IMR-90 (cell line): Measurements from ENCODE around the gene SRXN1. TPM values are rescaled to one million over a fixed set of nuclear protein-coding genes. Genes with fewer than 3 reads are reported as not detected.

Experiments used
- ATAC-seq: fragments of 200-7000 bp; cut with Tn5 transposase; 2 replicates; pipeline ENCODE4 v1.9.1; 2020; ENCODE audit warnings: low read depth, mild to moderate bottlenecking, moderate library complexity
- BruUV-seq: library from RNA; stranded (reverse); fragments of 400-500 nt; replicated peaks from 2 replicates; lab custom pipeline; 2021; lab: Mats Ljungman, UMichigan
- CTCF ChIA-PET: fragments of 300-600 bp; formaldehyde crosslinking; extraction: SDS; loops from one replicate; lab custom pipeline; 2021; ENCODE audit warnings: antibody characterized with exemption; lab: Yijun Ruan, JAX
- POLR2A ChIA-PET: fragments of 300-600 bp; sonication (Branson Sonifier 250); formaldehyde crosslinking; loops from one replicate; lab custom pipeline; 2022; ENCODE audit warnings: antibody characterized with exemption; ENCODE audit not compliant: unreplicated experiment; lab: Charles Lee
- DNase-seq: peaks from one replicate; pipeline ENCODE4 v3.0.0; 2013
- H2AFZ ChIP-seq: replicated peaks from 2 replicates; pipeline ENCODE3; 2013; ENCODE audit warnings: low read length, mild to moderate bottlenecking; ENCODE audit not compliant: poor library complexity
- H2AK5ac ChIP-seq: 2 replicates; pipeline ENCODE4 v1.6.1; 2013; ENCODE audit warnings: low read depth, low read length, inconsistent platforms
- H2AK9ac ChIP-seq: replicated peaks from 2 replicates; pipeline ENCODE3; 2013; ENCODE audit warnings: mild to moderate bottlenecking, low read depth, low read length, moderate library complexity; ENCODE audit not compliant: poor library complexity
- H2BK120ac ChIP-seq: 2 replicates; pipeline ENCODE4 v1.6.1; 2013; ENCODE audit warnings: low read depth, low read length, inconsistent platforms
- H2BK15ac ChIP-seq: 3 replicates; pipeline ENCODE4 v1.6.1; 2013; ENCODE audit warnings: low read depth, low read length, inconsistent platforms
- H2BK20ac ChIP-seq: 2 replicates; pipeline ENCODE4 v1.6.1; 2013; ENCODE audit warnings: low read depth, mild to moderate bottlenecking, inconsistent platforms, low read length, moderate library complexity
- H2BK5ac ChIP-seq: 2 replicates; pipeline ENCODE4 v1.6.1; 2013; ENCODE audit warnings: mild to moderate bottlenecking, low read depth, low read length, inconsistent platforms; ENCODE audit not compliant: poor library complexity, severe bottlenecking
- H3K14ac ChIP-seq: replicated peaks from 2 replicates; pipeline ENCODE4 v1.6.1; 2013; ENCODE audit warnings: low read depth, low read length, inconsistent platforms
- H3K18ac ChIP-seq: 2 replicates; pipeline ENCODE4 v1.6.1; 2013; ENCODE audit warnings: low read depth, low read length, control low read depth
- H3K23ac ChIP-seq: 2 replicates; pipeline ENCODE4 v1.6.1; 2013; ENCODE audit warnings: low read depth, low read length, inconsistent platforms
- H3K27ac ChIP-seq: 2 replicates; pipeline ENCODE4 v1.5.1; 2013; ENCODE audit warnings: mild to moderate bottlenecking, control low read depth, low read length; ENCODE audit not compliant: insufficient read depth
- H3K27me3 ChIP-seq: 2 replicates; pipeline ENCODE4 v1.6.1; 2013; ENCODE audit warnings: low read length; ENCODE audit not compliant: control insufficient read depth, insufficient read depth
- H3K36me3 ChIP-seq: 2 replicates; pipeline ENCODE4 v1.6.1; 2013; ENCODE audit warnings: low read length, mixed read lengths; ENCODE audit not compliant: control insufficient read depth, insufficient read depth
- H3K4ac ChIP-seq: 2 replicates; pipeline ENCODE4 v1.6.1; 2013; ENCODE audit warnings: low read depth, low read length, inconsistent platforms
- H3K4me1 ChIP-seq: 2 replicates; pipeline ENCODE4 v1.6.1; 2013; ENCODE audit warnings: low read length, mixed read lengths; ENCODE audit not compliant: control insufficient read depth, insufficient read depth
- H3K4me2 ChIP-seq: 2 replicates; pipeline ENCODE4 v1.6.1; 2013; ENCODE audit warnings: low read depth, mild to moderate bottlenecking, control low read depth, low read length, moderate library complexity
- H3K4me3 ChIP-seq: 2 replicates; pipeline ENCODE4 v1.5.1; 2013; ENCODE audit warnings: low read depth, mild to moderate bottlenecking, control low read depth, low read length, moderate library complexity; ENCODE audit not compliant: insufficient read depth
- H3K56ac ChIP-seq: 2 replicates; pipeline ENCODE4 v1.6.1; 2013; ENCODE audit warnings: low read length, inconsistent platforms; ENCODE audit not compliant: insufficient read depth; ENCODE audit errors: extremely low read depth
- H3K79me1 ChIP-seq, 2 experiments: 2 replicates each; pipeline ENCODE4 v1.6.1; 2013; ENCODE audit warnings: low read length in 2 of 2, inconsistent platforms in 1 of 2, low read depth in 1 of 2
- H3K9ac ChIP-seq: 2 replicates; pipeline ENCODE4 v1.6.1; 2013; ENCODE audit warnings: low read depth, low read length, control low read depth
- H3K9me1 ChIP-seq: 2 replicates; pipeline ENCODE4 v1.6.1; 2013; ENCODE audit warnings: low read length, inconsistent platforms; ENCODE audit not compliant: insufficient read depth
- H3K9me3 ChIP-seq: 2 replicates; pipeline ENCODE4 v1.6.1; 2013; ENCODE audit warnings: low read length; ENCODE audit not compliant: control insufficient read depth, insufficient read depth
- H4K20me1 ChIP-seq: 2 replicates; pipeline ENCODE4 v1.6.1; 2013; ENCODE audit warnings: low read length, inconsistent platforms; ENCODE audit not compliant: insufficient read depth
- H4K5ac ChIP-seq: 2 replicates; pipeline ENCODE4 v1.6.1; 2013; ENCODE audit warnings: mild to moderate bottlenecking, low read depth, low read length, control low read depth
- H4K8ac ChIP-seq, 2 experiments: 2 replicates each; pipeline ENCODE4 v1.6.1; 2013; ENCODE audit warnings: low read depth in 2 of 2, low read length in 2 of 2, control low read depth in 1 of 2, inconsistent platforms in 1 of 2
- H4K91ac ChIP-seq: 2 replicates; pipeline ENCODE4 v1.6.1; 2013; ENCODE audit warnings: low read depth, low read length, inconsistent platforms; ENCODE audit not compliant: insufficient read depth
- BHLHE40 ChIP-seq: fragments of 150-350 bp; IDR thresholded peaks from 2 replicates; pipeline ENCODE4 v1.6.1; 2016; ENCODE audit warnings: mild to moderate bottlenecking, low read depth, low read length
- CEBPB ChIP-seq: IDR thresholded peaks from 2 replicates; pipeline ENCODE4 v1.6.1; 2012; ENCODE audit warnings: low read depth, low read length, improper control_type of control experiment
- CHD1 ChIP-seq: IDR thresholded peaks from 2 replicates; pipeline ENCODE4 v1.6.1; 2012; ENCODE audit warnings: low read depth, low read length, improper control_type of control experiment
- FOS ChIP-seq: fragments of 150-350 bp; IDR thresholded peaks from 2 replicates; pipeline ENCODE4 v1.6.1; 2016; ENCODE audit warnings: low read depth, low read length
- MAFK ChIP-seq: IDR thresholded peaks from 2 replicates; pipeline ENCODE4 v1.6.1; 2012; ENCODE audit warnings: low read depth, low read length, improper control_type of control experiment
- MAZ ChIP-seq: IDR thresholded peaks from 2 replicates; pipeline ENCODE4 v1.6.1; 2012; ENCODE audit warnings: low read depth, mild to moderate bottlenecking, low read length, improper control_type of control experiment, moderate library complexity, borderline replicate concordance
- MXI1 ChIP-seq: IDR thresholded peaks from 2 replicates; pipeline ENCODE4 v1.6.1; 2012; ENCODE audit warnings: low read depth, mild to moderate bottlenecking, low read length, moderate library complexity, borderline replicate concordance
- NFE2L2 ChIP-seq: fragments of 150-350 bp; IDR thresholded peaks from 2 replicates; pipeline ENCODE4 v1.6.1; 2016; ENCODE audit warnings: low read depth, mild to moderate bottlenecking, low read length
- POLR2A ChIP-seq: IDR thresholded peaks from 2 replicates; pipeline ENCODE4 v1.6.1; 2012; ENCODE audit warnings: mild to moderate bottlenecking, low read depth, low read length
- RCOR1 ChIP-seq: IDR thresholded peaks from 2 replicates; pipeline ENCODE4 v1.6.1; 2012; ENCODE audit warnings: mild to moderate bottlenecking, low read length, improper control_type of control experiment; ENCODE audit not compliant: insufficient replicate concordance
- RFX5 ChIP-seq: IDR thresholded peaks from 2 replicates; pipeline ENCODE4 v1.8.0; 2012; ENCODE audit warnings: low read depth, mild to moderate bottlenecking, low read length, moderate library complexity
- SMC3 ChIP-seq: fragments of 150-350 bp; IDR thresholded peaks from 2 replicates; pipeline ENCODE4 v1.6.1; 2016; ENCODE audit warnings: low read depth, mild to moderate bottlenecking, antibody characterized with exemption, low read length, moderate library complexity
- WGBS, 2 experiments: methylation state at CpG; one replicate each; pipeline versions ENCODE4 v1.1.5 to v1.1.7; 2013; ENCODE audit warnings: missing lambda C conversion rate in 2 of 2; ENCODE audit not compliant: insufficient read length in 1 of 2; ENCODE audit errors: extremely low coverage in 2 of 2; 5-methylcytosine and 5-hydroxymethylcytosine counted together
- dilution Hi-C: fragments of 300-500 bp; cut with HindIII; formaldehyde crosslinking; loops from one replicate; pipeline ENCODE4 v1.14.3; 2018; ENCODE audit warnings: low sequenced_read_pairs; ENCODE audit not compliant: unreplicated experiment
- in situ Hi-C: fragments of 300-500 bp; cut with MboI; formaldehyde crosslinking; loops from 3 replicates; pipeline ENCODE4 v1.14.3; 2019; ENCODE audit warnings: low sequenced_read_pairs, inconsistent platforms, mixed read lengths
- intact Hi-C: fragments of 100-400 bp; cut with micrococcal nuclease; formaldehyde crosslinking; loops from 2 replicates; pipeline ENCODE4 v1.10.0; 2022
- polyA plus RNA-seq, 3 experiments: library from polyadenylated mRNA; depleted of rRNA; stranded (reverse); fragments of >200 nt; gene quantifications; 2 replicates each; pipeline ENCODE4 v1.2.3, GENCODE V29; 2012; ENCODE audit warnings: low replicate concordance in 1 of 3
- total RNA-seq: library from RNA; depleted of rRNA; stranded (reverse); fragments of >200 nt; gene quantifications from 2 replicates; pipeline ENCODE4 v1.2.3, GENCODE V29; 2012
- TF ChIP-seq, protein P1 (sequence below): conservative IDR thresholded peaks from 2 replicates; pipeline ENCODE4 v1.5.1; 2012; ENCODE audit warnings: mild to moderate bottlenecking, low read depth, low read length, improper control_type of control experiment
- TF ChIP-seq, protein P2 (sequence below): fragments of 150-350 bp; IDR thresholded peaks from 2 replicates; pipeline ENCODE4 v1.6.1; 2016; ENCODE audit warnings: low read depth, mild to moderate bottlenecking, low read length, moderate library complexity, borderline replicate concordance

SRXN1 gene
- total and polyA plus RNA-seq, 2 of the 4 experiments (the other 2 are of a cell fraction): 51.2 to 71.2 TPM

DNA sequence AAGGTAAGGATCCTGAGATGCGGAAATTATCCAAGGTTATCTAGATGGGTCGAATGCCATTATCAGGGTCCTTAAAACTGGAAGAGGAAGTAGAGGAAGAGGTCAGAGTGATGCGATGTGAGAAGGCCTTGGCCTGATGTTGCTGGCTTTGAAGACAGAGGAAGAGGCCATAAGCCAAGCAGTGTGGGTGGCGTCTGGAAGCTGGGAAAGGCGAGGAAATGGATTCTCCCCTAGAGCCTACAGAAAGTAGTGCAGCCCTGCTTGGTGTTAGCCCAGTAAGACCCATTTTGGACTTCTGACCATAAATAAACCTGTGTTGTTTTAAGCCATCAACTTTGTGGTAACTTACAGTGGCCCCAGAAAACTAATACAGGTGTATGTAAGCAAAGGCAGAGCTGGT is 2.0 kb downstream of the SRXN1 start:
- Histone ChIP-seq H3K9me3 (no peaks in the 10 kb centered on the region), H2BK15ac (no peak overlapping the region), H3K4me3 (no peak overlapping the region), H3K79me1 (peaks cover 43 to 58% of the 10 kb centered on the region in 2 experiments), H2BK20ac (no peak overlapping the region), H2BK120ac (no peak overlapping the region), H3K56ac (no peak overlapping the region), H4K91ac (no peak overlapping the region), H3K27me3 (no peaks in the 10 kb centered on the region; the same call in 1 of the 2 replicates), H3K4me2 (no peak overlapping the region), H3K27ac (no peak overlapping the region), H2AK9ac (no peak overlapping the region), H2AK5ac (no peak overlapping the region), H4K8ac (no peak overlapping the region), H3K9ac (no peak overlapping the region), H4K20me1 (peaks cover 43% of the 10 kb centered on the region), H3K14ac (no peak overlapping the region), H3K4ac (no peak overlapping the region), H3K4me1 (peaks cover 12% of the 10 kb centered on the region), H3K18ac (no peak overlapping the region), H2AFZ (no peak overlapping the region), H3K23ac (no peak overlapping the region), H4K5ac (no peak overlapping the region), H2BK5ac (no peak overlapping the region), H3K9me1 (peaks cover 5% of the 10 kb centered on the region), H3K36me3 (peaks cover 36% of the 10 kb centered on the region)
- in situ Hi-C loops (loop anchor here (10.0 kb wide), 3 partner anchors 106 to 296 kb away; partner anchors contain the start of gene CSNK2A1), dilution Hi-C loops (no loop called here), intact Hi-C loops (loop anchor here (5.0 kb wide), 1 partner anchor 76 kb away; no protein-coding TSS in a partner anchor)
- 85% methylated on average over 5 of the region's 5 CpGs; no CpG with 5 or more reads in 1 of the 2 experiments for WGBS, 2 experiments
- ATAC-seq (no peak), DNase-seq (no peak)
- ChIA-PET CTCF (interaction anchor here (0.6 kb wide), 1 partner anchor 16 kb away, joined by 3 read pairs; no protein-coding TSS in a partner anchor), POLR2A (no interaction called here)
- BruUV-seq: no TSS peak
- TF ChIP-seq, protein P1, sequence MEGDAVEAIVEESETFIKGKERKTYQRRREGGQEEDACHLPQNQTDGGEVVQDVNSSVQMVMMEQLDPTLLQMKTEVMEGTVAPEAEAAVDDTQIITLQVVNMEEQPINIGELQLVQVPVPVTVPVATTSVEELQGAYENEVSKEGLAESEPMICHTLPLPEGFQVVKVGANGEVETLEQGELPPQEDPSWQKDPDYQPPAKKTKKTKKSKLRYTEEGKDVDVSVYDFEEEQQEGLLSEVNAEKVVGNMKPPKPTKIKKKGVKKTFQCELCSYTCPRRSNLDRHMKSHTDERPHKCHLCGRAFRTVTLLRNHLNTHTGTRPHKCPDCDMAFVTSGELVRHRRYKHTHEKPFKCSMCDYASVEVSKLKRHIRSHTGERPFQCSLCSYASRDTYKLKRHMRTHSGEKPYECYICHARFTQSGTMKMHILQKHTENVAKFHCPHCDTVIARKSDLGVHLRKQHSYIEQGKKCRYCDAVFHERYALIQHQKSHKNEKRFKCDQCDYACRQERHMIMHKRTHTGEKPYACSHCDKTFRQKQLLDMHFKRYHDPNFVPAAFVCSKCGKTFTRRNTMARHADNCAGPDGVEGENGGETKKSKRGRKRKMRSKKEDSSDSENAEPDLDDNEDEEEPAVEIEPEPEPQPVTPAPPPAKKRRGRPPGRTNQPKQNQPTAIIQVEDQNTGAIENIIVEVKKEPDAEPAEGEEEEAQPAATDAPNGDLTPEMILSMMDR: no peak
- TF ChIP-seq RFX5 (no peak), SMC3 (no peak), CEBPB (no peak), MAZ (no peak), FOS (no peak), MXI1 (no peak), BHLHE40 (no peak), RCOR1 (no peak), CHD1 (no peak), POLR2A (no peak), NFE2L2 (no peak), MAFK (no peak)
- TF ChIP-seq, protein P2, sequence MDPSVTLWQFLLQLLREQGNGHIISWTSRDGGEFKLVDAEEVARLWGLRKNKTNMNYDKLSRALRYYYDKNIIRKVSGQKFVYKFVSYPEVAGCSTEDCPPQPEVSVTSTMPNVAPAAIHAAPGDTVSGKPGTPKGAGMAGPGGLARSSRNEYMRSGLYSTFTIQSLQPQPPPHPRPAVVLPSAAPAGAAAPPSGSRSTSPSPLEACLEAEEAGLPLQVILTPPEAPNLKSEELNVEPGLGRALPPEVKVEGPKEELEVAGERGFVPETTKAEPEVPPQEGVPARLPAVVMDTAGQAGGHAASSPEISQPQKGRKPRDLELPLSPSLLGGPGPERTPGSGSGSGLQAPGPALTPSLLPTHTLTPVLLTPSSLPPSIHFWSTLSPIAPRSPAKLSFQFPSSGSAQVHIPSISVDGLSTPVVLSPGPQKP: no peak
